HG02852 (cell line): ENCODE measurements around the gene ERBB4.
A peak's percentile ranks its signal among the peaks of the same experiment; 100 is the strongest.
"Not testable (repeated sequence)": the region's sequence is repeated elsewhere in the genome, so short reads cannot be mapped to it uniquely, and the experiment has no call there.

Experiments used
- ATAC-seq: cut with Tn5 transposase; IDR thresholded peaks from one replicate; pipeline ENCODE4 v1.9.1; 2021; ENCODE audit warnings: mild to moderate bottlenecking, moderate library complexity; ENCODE audit not compliant: unreplicated experiment

The ERBB4 gene

DNA sequence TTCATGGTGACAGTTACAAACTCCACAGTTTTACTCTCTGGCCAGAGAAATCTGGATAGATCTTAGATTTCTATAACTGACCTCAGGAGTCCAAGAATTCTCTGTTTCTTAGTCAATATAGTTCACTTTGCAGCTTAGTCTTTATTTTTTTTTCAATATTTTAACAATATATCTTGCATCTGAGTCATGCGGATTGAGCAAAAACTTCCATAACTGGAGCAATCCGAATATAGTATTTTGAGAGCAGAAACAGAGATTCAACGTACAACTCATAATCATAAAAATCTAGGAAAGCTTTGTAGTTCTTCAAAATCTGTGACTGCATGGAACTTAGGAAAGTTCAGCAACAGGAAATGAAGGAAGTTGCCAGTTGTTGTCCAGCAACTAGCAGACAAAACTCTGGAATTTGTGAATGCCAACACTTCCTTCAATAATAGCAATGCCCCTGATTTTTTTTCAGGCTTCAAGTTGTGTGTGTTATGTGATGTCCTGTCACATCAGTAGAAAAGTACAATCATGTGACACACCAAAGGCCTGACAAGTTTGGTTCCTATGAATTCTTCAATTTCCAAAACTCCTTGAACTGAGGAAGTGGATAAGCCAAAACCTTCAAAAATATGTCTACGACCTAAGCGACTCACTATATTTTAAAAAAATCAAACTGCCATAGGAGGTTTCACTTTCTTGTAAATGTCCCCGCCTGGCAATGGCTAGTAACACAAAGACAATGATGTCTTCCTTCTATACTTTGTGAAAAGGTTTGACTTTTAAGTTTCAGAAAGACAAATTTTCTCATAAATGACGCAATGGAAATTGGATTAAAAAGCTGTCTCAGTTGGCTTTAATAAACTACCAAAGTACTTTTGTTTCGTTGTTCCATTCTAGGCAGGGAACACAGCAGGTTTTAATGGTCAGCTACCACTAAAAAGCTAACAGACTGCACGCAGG is 510.6 kb downstream of the ERBB4 start:
- ATAC-seq = no peak

DNA sequence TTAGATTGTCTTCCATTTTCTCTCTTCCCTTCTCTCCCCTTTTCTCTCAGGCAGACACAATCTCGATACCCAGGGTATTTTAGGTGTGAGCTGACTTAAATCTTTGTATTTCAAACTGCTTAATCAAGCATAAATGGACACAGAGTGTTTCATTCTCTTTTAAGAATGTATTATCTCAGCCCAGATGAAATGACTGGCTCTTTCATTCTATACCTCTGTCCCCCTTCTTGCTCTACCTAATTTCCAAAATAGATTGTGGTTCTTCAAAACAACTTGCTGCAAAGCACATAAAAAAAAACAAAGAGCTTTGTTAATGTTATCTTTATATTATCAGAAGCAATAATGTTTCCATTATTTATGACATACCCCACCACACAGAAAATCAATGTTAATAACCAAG is 514.6 kb downstream of the ERBB4 start:
- no peak for ATAC-seq

DNA sequence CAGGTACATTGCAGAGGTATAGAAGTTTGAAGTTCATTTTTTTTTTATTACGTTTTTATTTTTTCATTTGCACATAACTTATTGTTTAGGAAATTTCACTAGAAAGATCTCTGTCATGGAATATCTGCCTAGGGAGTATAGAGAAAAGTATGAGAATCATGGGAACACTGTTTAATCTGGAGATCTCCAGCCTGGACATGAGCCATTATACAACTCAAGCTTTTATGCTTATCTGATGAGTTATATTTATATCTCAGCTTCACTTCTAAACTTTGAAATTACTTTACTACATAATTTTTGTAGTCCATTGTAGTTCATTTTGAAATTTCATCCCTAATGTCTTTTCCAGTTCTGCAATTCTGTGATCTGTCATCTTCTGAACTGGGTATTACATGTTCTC is 515.6 kb downstream of the ERBB4 start:
- no peak for ATAC-seq

DNA sequence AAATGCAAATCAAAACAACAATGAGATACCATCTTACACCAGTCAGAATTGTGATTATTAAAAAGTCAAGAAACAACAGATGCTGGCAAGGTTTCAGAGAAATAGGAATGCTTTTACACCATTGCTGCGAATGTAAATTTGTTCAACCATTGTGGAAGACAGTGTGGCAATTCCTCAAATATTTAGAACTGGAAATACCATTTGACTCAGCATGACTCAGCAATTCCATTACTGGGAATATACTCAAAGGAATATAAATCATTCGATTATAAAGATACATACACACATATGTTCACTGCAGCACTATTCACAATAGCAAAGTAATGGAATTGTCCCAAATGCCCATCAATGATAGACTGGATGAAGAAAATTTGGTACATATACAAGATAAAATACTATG is 516.7 kb downstream of the ERBB4 start:
- no peak for ATAC-seq

DNA sequence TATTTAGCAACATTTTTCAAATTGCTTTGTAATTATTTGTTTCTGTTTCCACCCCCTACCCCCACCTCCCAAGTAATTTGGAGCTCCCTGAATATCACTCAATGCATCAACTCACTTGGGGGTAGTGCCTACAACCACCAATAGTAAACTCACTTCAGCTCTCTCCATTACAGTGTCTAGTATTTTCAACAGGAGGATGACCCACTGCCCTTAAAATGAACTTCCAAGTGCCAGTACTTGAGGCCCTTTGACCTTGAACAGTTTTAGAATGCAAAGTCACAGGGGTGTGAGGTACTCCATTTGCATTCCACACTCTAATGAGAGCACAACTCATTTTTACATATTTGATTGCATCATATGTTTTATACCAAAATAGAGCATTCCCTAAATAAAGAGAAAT is 523.0 kb downstream of the ERBB4 start:
- no peak for ATAC-seq

DNA sequence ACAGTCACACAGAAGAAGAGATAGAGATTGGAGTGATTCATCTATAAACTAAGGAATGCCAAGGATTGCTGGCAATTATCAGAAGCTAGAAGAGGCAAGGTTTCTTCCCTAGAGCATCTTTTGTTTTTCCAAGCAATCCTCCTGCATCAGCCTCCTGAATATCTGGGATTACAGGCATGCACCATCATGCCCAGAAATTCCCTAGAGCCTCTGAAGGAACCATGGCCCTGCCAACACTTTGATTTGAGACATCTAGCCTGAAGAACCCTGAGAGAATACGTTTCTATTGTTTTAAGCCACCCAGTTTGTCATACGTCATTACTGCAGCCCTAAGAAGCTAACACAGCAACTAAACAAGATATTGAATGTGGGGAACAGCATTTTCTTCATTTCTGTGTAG is 525.0 kb downstream of the ERBB4 start:
- ATAC-seq = no peak

DNA sequence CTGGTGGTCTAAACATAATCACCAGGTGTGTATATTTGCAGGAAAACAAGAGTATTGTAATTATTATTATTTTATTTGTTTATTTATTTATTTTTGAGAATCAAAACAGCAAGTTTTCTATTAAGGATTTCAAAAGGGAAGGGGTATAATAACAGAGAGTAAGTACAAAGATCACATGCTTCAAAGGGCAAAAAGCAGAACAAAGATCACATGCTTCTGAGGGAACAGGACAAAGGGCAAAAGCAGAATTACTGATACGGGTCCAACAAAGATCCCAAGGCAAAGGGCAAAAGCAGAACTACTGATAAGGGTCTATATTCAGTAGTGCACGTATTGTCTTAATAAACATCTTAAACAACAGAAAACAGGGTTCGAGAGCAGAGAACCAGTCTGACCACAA is 528.3 kb downstream of the ERBB4 start:
- not testable (repeated sequence) for ATAC-seq

DNA sequence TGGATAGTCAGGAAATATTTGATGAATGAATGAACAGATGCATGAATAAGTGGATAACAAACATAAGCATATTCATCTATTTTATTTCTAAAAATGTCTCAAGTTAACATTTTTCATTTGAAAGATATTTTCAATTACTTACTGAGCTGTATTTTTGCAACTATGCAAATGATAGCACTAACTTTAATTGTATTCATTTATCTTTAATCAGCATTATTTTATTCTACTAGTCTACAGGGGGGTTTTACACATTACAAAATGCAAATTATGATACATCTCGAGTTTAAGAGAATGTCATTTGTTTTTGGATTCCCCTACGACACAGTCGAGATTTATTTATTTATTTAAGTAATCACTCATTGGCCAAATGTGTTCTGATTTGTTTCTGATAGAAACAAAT is 530.6 kb downstream of the ERBB4 start:
- ATAC-seq = no peak

DNA sequence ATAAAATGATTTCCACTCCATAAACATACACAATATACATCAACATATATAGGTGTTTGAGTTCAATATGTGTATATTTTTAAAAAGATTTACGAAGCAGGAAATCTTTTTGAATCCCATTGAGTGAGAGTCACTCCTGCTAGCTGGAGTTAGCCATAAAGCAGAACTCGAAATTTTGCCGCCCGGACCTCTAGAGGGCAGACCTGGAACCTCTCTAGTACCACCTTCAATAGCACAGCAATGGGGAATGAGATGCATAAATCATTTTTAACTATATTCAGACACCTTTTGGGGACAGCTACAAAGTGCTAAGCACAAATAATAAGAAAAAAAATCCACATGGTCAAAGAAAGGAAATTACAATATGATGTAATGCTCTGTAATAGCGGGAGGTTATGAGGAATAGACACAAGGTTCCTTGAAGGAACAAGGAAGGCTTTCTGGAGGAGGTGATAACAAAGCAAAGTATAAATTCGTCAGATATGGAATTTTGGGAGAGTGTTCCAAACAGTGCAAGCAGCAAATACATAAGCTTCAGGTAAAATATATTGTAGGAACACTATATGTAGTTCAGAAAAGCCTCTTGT is 533.4 kb downstream of the ERBB4 start:
- peak; percentile 91 for ATAC-seq

DNA sequence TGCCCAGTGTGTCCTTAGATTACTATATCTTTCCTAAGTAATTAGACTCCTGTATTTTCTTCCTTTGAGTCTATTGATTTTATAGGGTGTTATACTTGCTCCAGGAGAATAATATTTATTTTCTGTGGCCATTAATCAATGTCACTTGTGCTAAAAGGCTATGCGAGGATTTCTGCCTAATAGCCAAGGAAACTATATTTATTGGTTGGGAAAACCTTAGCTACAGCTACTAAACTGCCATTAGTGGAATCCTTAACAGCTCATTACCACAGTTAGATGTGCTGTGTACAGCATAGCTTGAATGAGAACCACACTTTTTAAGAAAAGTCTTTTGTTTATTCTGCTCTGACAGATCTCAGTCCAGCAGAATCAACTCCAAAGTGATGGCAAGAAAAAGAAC is 537.3 kb downstream of the ERBB4 start:
- no peak for ATAC-seq

DNA sequence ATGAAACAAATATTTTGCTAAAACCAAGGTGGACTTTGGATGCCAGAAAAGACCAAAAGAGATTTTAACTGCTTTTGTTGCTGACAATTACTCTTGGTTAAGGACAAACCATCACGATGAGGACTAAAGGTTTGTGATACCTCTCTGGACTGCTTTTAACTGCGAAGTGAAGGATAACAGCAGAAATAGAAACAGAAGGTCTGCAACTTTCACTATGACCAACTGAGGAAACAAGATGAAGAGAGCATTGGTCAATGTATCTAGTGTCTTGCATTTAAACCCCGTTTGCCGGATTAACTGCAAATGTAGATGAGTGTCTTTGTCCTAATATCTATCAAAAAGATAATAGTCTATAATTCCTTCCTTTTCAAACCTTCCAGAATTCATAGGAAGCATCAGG is 541.7 kb downstream of the ERBB4 start:
- ATAC-seq = peak; percentile 91

DNA sequence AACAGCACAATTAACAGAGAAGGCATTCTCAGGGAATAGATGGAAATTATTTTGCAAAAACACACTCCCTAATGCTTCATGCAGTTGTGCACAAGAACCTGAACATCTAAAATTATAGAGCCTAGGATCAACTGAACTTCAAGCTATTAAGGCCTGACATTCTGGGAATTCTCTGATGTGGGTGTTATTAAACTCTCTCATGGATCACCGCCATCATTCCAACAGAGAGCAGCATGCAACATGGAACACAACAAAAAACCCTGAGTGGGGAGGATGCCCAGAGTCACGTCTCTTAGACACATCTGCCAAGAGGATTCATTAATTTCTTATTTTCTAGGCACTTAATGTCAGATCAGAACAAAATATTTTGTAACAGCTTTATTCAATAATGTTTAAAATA is 543.8 kb downstream of the ERBB4 start:
- no peak for ATAC-seq

DNA sequence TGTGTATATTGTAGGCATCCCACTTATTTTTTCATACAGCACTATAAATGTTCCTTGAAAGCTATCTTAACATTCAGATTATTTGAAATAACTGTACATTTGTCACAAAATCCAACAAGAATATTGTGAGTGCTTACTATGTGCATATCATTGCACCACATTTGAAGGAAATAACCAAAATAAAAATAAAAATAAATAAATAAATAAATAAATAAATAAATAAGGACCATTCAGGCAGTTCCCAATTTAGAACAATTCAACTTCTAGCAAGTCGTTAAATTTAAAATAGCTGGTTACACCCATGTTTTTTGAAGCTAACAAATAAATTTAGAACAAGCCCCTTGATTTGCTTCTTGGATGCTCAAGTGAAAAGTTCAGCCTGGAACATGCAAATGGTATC is 548.3 kb downstream of the ERBB4 start:
- no peak for ATAC-seq

DNA sequence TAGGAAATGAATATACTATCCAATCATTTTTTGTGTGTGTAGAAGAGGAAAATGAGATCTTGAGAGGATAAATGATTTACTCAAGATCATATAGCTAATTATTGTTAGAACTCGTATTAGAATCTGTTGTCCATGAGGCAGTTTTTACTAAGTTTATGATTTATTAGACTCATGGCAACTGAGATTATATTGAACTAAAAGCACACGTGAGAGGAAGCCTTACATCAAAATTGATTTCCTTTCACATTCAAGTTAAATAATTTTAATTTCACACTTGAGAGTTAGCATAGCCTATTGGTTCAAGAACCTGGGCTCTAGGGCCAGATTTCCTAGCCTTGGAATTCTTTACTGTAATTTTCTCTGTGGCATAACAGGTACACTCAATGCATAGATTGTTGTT is 552.3 kb downstream of the ERBB4 start:
- ATAC-seq = no peak

DNA sequence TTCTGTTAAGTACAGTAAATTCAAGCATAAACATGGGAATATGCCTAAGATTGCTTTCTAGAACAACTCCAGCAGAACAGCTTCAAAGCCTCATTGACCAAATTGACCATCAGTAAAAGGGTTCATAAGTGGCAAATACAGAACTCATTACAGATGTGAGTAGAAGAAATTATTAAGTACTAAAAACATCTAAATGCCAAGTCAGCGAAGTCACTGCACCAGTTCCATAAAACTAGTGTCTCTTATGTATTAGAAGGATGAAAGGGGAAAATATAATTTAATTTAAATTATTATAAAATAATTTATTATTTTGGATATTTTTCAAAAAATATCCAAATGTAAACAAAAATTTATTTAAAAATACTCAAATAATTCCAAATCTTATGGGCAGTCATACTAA is 553.2 kb downstream of the ERBB4 start:
- ATAC-seq = no peak

DNA sequence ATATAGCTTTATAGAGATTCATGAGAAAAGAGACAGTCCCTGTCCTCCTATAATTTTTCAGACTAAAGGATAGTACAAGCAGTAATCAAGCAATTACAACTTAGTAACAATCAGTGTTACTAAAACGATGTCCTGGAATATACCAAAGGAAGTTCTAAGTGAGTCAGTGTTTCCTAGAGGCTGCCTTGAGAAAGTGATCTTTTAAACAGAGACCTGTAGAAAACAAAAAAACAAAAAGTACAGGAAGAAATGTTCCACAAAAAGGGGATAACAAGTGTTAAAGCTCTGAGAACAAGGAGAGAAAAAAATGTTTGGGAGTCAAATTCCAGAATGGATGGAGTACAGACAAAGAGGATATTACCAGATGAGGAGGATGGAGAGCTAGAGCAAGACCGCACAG is 556.4 kb downstream of the ERBB4 start:
- ATAC-seq = no peak

DNA sequence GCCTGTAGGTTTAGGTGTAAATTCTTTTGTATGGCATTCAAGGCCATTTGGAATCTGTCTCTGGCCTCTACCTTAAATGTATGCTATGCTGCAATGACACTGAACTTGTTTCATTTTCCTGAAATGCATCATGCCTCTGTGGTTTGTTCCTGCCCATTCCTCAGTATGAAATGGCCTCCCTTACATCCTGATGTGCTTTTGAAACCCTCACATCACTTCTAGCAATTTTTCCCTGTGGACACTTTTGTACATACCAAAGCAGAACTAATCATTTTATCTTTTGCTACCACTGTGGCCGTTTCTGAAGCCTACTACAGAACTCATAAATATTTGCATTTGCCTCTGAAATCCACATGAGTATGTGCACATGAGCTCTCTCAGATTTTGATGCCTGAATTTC is 557.2 kb downstream of the ERBB4 start:
- ATAC-seq = no peak

DNA sequence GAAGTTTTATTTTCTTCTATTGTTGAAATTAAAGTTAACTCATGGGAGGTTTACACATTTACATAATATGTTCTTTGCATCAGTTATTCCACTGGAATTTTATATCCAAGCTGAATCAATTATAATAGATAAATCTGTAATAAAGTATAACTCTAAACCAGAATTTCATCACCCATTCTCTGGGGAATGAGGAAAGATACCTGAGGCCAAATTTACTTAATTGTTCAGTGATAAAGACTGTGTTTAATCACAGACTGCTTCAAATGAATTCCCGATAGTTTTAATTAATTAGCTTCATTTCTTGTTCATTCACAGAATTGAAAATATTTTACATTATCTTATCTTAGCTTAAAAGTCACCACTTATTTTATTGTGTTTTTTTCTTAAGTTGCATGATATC is 562.5 kb downstream of the ERBB4 start:
- no peak for ATAC-seq

DNA sequence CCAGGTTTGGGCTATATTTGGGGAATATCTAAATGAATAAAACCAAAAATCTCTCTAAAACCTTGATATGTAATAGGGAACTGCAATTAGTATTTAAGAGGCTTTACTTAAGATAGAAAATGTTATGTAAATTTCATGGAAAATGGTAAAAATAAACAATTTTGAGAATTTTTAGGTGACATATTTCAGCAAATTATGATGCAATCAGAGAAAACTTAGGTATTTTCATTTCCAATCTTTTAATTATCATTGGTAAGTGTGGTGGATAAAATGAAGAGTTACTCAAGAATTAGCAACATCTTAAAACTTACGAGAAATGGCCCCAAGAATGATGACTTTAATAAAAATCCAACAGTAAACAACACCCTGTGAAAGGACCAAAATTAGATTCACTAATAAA is 571.4 kb downstream of the ERBB4 start:
- no peak for ATAC-seq

DNA sequence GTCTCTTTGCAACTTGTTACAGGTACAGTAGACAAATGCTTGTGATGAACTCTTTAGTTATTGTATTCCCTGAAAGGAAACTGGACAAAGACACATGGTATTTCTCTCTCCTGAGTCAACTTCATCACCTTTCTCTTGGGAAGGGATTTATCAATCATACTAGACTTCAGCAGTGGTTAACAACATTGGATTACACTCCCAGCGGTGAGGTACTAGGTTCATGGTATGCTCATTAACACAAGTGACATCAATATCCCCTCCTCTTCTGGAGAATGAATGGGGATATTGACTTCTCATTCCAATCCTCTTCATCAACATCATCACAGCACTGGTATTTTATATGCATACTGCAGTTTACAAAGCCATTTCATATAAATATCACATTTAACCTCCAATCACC is 574.6 kb downstream of the ERBB4 start:
- no peak for ATAC-seq

DNA sequence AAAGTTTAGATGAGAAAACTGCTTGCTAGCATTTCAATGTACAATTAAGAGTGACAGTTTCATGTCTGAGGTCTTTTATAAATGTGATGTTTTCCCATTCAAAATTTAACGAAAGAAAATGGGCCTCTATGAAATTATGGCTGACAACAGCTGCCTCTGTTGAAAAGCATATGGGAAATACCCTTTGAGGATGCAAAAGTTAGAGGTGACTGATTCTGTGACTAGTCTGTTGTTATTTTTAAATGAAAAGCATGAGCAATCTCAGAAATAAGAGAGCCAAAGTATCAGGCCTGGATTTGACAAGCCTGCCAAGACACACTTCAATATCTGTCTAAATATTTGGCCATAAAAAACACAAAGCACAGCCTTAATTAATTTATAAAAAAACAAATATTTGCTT is 580.8 kb downstream of the ERBB4 start:
- peak; percentile 98 for ATAC-seq

DNA sequence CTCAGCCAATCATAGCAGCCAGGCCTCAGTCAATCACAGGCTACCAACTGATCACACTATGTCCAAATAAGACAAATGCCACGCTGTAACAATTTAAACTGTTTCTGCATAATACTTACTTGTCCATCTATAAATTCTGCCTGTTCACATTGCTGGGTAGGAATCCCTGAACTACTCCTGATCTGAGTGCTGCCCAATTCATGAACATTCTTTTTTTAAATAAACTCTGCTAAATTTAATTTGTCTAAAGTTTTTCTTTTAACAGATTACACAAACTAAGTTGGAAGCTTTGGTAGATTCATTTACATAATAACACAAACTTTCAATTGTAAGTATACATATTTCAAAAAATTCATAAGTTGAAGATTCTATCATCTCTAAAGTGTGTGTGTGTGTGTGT is 583.0 kb downstream of the ERBB4 start:
- no peak for ATAC-seq

DNA sequence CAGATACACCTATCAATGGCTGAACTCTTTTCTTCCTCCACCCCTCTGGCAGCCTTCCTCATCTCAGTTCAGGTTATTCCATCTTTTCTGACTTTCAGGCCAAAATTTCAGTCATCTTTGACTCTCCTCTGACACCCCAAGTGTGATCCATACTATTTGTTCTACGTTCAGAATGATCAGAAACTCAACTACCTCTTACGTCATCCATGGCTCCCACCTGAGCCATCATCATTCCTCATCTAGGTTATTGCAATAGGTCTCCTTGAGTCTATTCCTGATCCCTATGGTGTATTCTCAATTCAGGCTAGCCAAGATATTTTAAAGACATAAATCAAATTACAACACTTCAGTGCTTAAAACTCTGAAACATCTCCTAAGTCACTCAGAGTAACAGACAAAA is 589.7 kb downstream of the ERBB4 start:
- ATAC-seq = no peak
